Vagina (tissue), 2 donors: ENCODE data around the gene TNRC18.

Experiments
- POLR2A ChIP-seq, 2 donors: fragments of 450-650 bp; IDR thresholded peaks; one replicate each; pipeline ENCODE4 v1.6.1; 2017; ENCODE audit warnings: antibody characterized with exemption in 2 of 2, mild to moderate bottlenecking in 2 of 2, moderate library complexity in 2 of 2
- TF ChIP-seq, protein P1 (sequence below), 3 experiments: fragments of 450-650 bp in 2 of 3; fragments of 200-600 bp in 1 of 3; sonication (generic) in 1 of 3; IDR thresholded peaks; one replicate each; pipeline ENCODE4 v1.5.1; 2017 to 2019; ENCODE audit warnings: antibody characterized with exemption in 3 of 3, mild to moderate bottlenecking in 2 of 3, moderate library complexity in 2 of 3

DNA sequence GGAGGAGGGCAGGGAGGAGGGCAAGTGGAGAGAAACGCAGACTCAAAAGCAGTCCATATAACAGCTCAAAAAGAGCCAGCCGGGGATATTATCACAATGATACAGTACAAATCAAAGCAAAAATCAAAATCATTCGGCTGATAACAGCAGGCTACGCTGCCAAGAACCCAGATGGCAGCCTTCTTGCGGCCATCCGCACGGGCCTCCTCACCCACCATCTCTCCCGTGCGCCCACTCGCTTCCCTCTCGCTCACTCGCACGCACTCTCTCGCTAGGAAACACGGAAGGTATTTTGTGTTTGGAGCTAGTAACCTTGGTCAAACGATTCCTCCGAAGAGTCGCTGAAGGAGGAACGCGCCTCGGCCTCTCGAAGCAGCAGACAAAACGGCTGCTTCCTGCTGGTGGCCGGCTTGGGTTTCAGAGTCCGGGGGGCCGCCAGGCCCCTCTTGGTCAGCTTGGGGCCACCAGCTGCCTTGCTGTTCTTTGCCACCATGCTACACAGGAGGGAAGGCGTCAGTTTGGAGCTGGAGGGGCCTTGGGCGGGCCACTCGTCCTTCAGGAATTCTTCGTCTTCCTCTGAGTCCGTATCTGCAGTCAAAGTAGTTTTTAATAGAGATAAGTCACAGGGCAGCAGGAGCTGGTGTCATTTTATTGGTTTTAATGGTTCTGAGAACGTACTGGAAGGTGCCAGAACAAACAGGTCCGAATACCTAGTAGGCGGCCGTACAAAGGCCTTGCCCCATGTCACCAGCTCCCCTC lies 71.9 kb downstream of the TNRC18 start:
- TF ChIP-seq, protein P1, sequence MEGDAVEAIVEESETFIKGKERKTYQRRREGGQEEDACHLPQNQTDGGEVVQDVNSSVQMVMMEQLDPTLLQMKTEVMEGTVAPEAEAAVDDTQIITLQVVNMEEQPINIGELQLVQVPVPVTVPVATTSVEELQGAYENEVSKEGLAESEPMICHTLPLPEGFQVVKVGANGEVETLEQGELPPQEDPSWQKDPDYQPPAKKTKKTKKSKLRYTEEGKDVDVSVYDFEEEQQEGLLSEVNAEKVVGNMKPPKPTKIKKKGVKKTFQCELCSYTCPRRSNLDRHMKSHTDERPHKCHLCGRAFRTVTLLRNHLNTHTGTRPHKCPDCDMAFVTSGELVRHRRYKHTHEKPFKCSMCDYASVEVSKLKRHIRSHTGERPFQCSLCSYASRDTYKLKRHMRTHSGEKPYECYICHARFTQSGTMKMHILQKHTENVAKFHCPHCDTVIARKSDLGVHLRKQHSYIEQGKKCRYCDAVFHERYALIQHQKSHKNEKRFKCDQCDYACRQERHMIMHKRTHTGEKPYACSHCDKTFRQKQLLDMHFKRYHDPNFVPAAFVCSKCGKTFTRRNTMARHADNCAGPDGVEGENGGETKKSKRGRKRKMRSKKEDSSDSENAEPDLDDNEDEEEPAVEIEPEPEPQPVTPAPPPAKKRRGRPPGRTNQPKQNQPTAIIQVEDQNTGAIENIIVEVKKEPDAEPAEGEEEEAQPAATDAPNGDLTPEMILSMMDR (IDR thresholded peaks at IDR 0.05) = no peak
- no peak for TF ChIP-seq POLR2A (IDR thresholded peaks at IDR 0.05)
